Neural cell (in vitro differentiated cells): ENCODE results near the gene STAU1. TPM values are rescaled to one million over a fixed set of nuclear protein-coding genes. Genes with fewer than 3 reads are reported as not detected.

Experiments
- H2AFZ ChIP-seq: fragments of 200-600, 300-800 bp; sonication (generic), shearing (Covaris generic); 2 replicates; pipeline ENCODE4 v1.6.0; 2014; ENCODE audit warnings: low read depth, mild to moderate bottlenecking, antibody characterized with exemption, low read length, moderate library complexity
- H3F3A ChIP-seq: fragments of 200-600 bp; shearing (Covaris generic); 2 replicates; pipeline ENCODE4 v1.6.1; 2016; ENCODE audit warnings: mild to moderate bottlenecking, moderate library complexity, mixed read lengths, antibody characterized with exemption, low read length; ENCODE audit not compliant: insufficient read depth, poor library complexity, severe bottlenecking
- H3K27ac ChIP-seq: fragments of 200-600, 300-800 bp; sonication (generic), shearing (Covaris generic); 2 replicates; pipeline ENCODE4 v1.5.1; 2014; ENCODE audit warnings: mild to moderate bottlenecking, low read length, moderate library complexity
- H3K27me3 ChIP-seq: fragments of 300-800, 200-600 bp; sonication (generic), shearing (Covaris generic); 2 replicates; pipeline ENCODE4 v1.6.0; 2014; ENCODE audit warnings: mild to moderate bottlenecking, low read depth, low read length, moderate library complexity; ENCODE audit not compliant: insufficient read depth
- H3K36me3 ChIP-seq: fragments of 300-800, 200-600 bp; sonication (generic), shearing (Covaris generic); 2 replicates; pipeline ENCODE4 v1.5.1; 2014; ENCODE audit warnings: mild to moderate bottlenecking, antibody characterized with exemption, low read length, moderate library complexity; ENCODE audit not compliant: insufficient read depth
- H3K4me2 ChIP-seq: fragments of 300-800, 200-600 bp; sonication (generic), shearing (Covaris generic); 2 replicates; pipeline ENCODE4 v1.6.0; 2014; ENCODE audit warnings: mild to moderate bottlenecking, low read length
- H3K4me3 ChIP-seq: fragments of 300-800, 200-600 bp; sonication (generic), shearing (Covaris generic); 2 replicates; pipeline ENCODE4 v1.5.1; 2014; ENCODE audit warnings: mild to moderate bottlenecking, low read length, moderate library complexity
- H3K79me2 ChIP-seq: fragments of 200-600 bp; shearing (Covaris generic); replicated peaks from 2 replicates; pipeline ENCODE4 v1.6.0; 2014; ENCODE audit warnings: mild to moderate bottlenecking, low read length, moderate library complexity; ENCODE audit not compliant: insufficient read depth
- H3K9ac ChIP-seq: fragments of 300-800, 200-600 bp; sonication (generic), shearing (Covaris generic); 2 replicates; pipeline ENCODE4 v1.6.1; 2016; ENCODE audit warnings: mild to moderate bottlenecking, low read length, mixed read lengths
- H3K9me2 ChIP-seq: fragments of 200-600 bp; shearing (Covaris generic); 2 replicates; pipeline ENCODE4 v1.6.1; 2016; ENCODE audit warnings: mild to moderate bottlenecking, low read length, mixed read lengths; ENCODE audit not compliant: insufficient read depth
- H3K9me3 ChIP-seq: fragments of 200-600, 300-800 bp; sonication (generic), shearing (Covaris generic); 2 replicates; pipeline ENCODE4 v1.6.1; 2016; ENCODE audit warnings: mild to moderate bottlenecking, mixed run types, low read length, moderate library complexity, mixed read lengths
- H4K20me1 ChIP-seq: fragments of 200-600 bp; shearing (Covaris generic); 2 replicates; pipeline ENCODE4 v1.6.1; 2016; ENCODE audit warnings: mild to moderate bottlenecking, mixed run types; ENCODE audit not compliant: insufficient read depth
- CTCF ChIP-seq: fragments of 450-650 bp; IDR thresholded peaks from 2 replicates; pipeline ENCODE4 v1.5.1; 2014; ENCODE audit warnings: antibody characterized with exemption, mild to moderate bottlenecking, moderate library complexity; ENCODE audit not compliant: poor library complexity, severe bottlenecking
- EP300 ChIP-seq: fragments of 450-650 bp; conservative IDR thresholded peaks from 2 replicates; pipeline ENCODE4 v1.6.1; 2014; ENCODE audit warnings: antibody characterized with exemption, mild to moderate bottlenecking, moderate library complexity; ENCODE audit not compliant: poor library complexity, severe bottlenecking
- EZH2 ChIP-seq: fragments of 200-600, 300-800 bp; shearing (Covaris generic), sonication (generic); IDR thresholded peaks from 2 replicates; pipeline ENCODE4 v1.6.1; 2014; ENCODE audit warnings: antibody characterized with exemption, low read length, borderline replicate concordance, mild to moderate bottlenecking; ENCODE audit not compliant: insufficient read depth, poor library complexity, severe bottlenecking
- MXI1 ChIP-seq: fragments of 450-650 bp; conservative IDR thresholded peaks from 2 replicates; pipeline ENCODE4 v1.6.1; 2014; ENCODE audit warnings: antibody characterized with exemption, mild to moderate bottlenecking; ENCODE audit not compliant: poor library complexity, severe bottlenecking
- POLR2AphosphoS5 ChIP-seq: IDR thresholded peaks from 2 replicates; pipeline ENCODE4 v1.6.1; 2012
- RAD21 ChIP-seq: fragments of 450-650 bp; conservative IDR thresholded peaks from 2 replicates; pipeline ENCODE4 v1.6.1; 2014; ENCODE audit warnings: antibody characterized with exemption, mild to moderate bottlenecking, moderate library complexity
- REST ChIP-seq: IDR thresholded peaks from 2 replicates; pipeline ENCODE4 v1.6.1; 2012; ENCODE audit warnings: borderline replicate concordance
- SMC3 ChIP-seq: fragments of 450-650 bp; conservative IDR thresholded peaks from 2 replicates; pipeline ENCODE4 v1.6.1; 2014; ENCODE audit warnings: antibody characterized with exemption, mild to moderate bottlenecking, moderate library complexity; ENCODE audit not compliant: poor library complexity
- TAF1 ChIP-seq: IDR thresholded peaks from 2 replicates; pipeline ENCODE4 v1.6.1; 2012; ENCODE audit warnings: low read depth
- polyA plus RNA-seq: library from polyadenylated mRNA; depleted of rRNA; stranded (reverse); fragments of >200 nt; gene quantifications from 2 replicates; pipeline ENCODE4 v1.2.3, GENCODE V29; 2014

The STAU1 gene
- polyA plus RNA-seq, 1 donor from 2014 or later, result 43.1 TPM

GRCh38 chr20:49229381-49229780 is 41.2 kb upstream of the STAU1 start:
- TF ChIP-seq TAF1, result no peak
- TF ChIP-seq REST, result no peak
- no peak for TF ChIP-seq SMC3
- no peak for TF ChIP-seq MXI1
- TF ChIP-seq POLR2AphosphoS5, result no peak
- no peak for TF ChIP-seq EZH2
- Histone ChIP-seq H3K9me3 (no peaks in the 10 kb centered on the region), H3K27me3 (no peaks in the 10 kb centered on the region), H3K27ac (no peak overlapping the region), H3K9ac (no peak overlapping the region), H3K79me2 (no peaks in the 10 kb centered on the region), H4K20me1 (no peaks in the 10 kb centered on the region), H3K9me2 (no peaks in the 10 kb centered on the region), H2AFZ (no peak overlapping the region), H3K4me2 (no peak overlapping the region), H3K36me3 (no peaks in the 10 kb centered on the region), H3K4me3 (no peak overlapping the region), H3F3A (no peaks in the 10 kb centered on the region)

- Histone ChIP-seq H3K27ac (no peak overlapping the region), H3K27me3 (no peaks in the 10 kb centered on the region), H3K4me3 (no peak overlapping the region), H3K4me2 (no peak overlapping the region), H3K9ac (no peak overlapping the region), H3K9me3 (no peaks in the 10 kb centered on the region), H4K20me1 (no peaks in the 10 kb centered on the region), H3K9me2 (no peaks in the 10 kb centered on the region), H3K36me3 (no peaks in the 10 kb centered on the region), H3F3A (no peaks in the 10 kb centered on the region), H3K79me2 (no peaks in the 10 kb centered on the region), H2AFZ (no peak overlapping the region)
- TF ChIP-seq EP300, result no peak
- no peak for TF ChIP-seq EZH2
- no peak for TF ChIP-seq TAF1
- TF ChIP-seq CTCF, result no peak
- no peak for TF ChIP-seq SMC3
- TF ChIP-seq POLR2AphosphoS5, result no peak
- no peak for TF ChIP-seq REST
- TF ChIP-seq RAD21, result no peak
- no peak for TF ChIP-seq MXI1
These were observed 40.5 kb upstream of the STAU1 start for GRCh38 chr20:49228676-49229075.
